Measurements from ENCODE around the gene LRRN4CL.

The LRRN4CL gene

DNA sequence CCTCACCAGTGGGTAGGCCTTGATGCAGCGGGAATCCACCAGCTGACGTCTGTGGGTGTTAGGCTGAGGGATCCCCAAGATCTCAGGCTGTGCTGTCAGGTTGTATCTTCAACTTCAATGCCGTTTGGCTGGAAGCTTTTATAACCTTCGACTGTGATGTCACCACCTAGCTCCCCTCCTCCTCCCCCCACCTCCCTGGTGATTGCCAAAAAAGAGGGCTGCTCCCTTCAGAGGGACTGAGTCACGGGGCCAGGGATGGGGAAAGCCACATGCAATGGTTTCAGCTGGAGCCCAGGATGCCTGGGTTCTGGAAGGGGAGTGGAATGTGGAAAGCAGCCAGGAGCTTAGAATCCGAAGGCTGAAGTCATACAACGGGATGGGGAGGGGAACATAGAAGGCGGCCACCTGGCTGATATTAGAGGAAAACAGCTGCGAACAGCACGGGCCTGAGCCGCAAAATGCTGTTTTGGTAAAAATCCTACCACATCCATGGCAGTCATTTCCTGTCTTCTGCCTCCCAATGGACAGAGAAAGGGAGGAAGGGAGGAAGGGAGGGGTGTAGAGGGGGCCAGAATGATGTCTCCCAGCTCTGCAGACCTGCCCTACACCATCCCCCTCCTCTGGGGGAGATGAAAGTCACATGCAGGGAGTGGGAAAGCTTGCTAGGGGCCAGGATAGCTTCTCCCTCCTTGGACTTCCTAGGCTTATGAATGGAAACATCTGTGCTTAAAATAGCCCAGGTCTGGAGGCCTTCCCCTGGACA, at the start of gene LRRN4CL:
Gene LRRN4CL (minus strand): TSS at position 110 of the 763 bp plus-strand sequence. CDS start 1,022 bp downstream, outside the sequence.
- TF ChIP-seq, protein P1, sequence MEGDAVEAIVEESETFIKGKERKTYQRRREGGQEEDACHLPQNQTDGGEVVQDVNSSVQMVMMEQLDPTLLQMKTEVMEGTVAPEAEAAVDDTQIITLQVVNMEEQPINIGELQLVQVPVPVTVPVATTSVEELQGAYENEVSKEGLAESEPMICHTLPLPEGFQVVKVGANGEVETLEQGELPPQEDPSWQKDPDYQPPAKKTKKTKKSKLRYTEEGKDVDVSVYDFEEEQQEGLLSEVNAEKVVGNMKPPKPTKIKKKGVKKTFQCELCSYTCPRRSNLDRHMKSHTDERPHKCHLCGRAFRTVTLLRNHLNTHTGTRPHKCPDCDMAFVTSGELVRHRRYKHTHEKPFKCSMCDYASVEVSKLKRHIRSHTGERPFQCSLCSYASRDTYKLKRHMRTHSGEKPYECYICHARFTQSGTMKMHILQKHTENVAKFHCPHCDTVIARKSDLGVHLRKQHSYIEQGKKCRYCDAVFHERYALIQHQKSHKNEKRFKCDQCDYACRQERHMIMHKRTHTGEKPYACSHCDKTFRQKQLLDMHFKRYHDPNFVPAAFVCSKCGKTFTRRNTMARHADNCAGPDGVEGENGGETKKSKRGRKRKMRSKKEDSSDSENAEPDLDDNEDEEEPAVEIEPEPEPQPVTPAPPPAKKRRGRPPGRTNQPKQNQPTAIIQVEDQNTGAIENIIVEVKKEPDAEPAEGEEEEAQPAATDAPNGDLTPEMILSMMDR (conservative IDR thresholded peaks at IDR 0.05) = no peak
- no peak within 1 kb of the TSS for H3K27ac ChIP-seq

DNA sequence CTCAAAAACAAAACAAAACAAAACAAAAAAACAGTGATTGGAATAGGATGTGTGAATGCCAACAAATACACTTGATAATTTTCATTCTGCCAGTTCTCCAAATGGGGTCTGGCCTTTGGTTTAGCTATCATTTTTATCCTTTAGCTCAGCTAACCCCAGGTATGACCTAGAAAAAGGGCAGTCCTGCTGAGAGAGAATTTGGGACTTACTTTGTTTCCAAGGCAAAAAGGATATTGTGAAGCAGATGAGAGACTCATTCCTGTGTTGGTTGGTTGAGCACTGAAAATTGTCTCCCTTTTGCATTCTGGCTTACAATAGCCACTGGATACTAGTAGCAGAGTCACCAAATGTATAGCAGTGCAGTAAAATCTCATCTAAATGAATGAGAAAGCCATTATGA, 47.9 kb upstream of the LRRN4CL start:
- no peak overlapping the region for H3K27ac ChIP-seq
- TF ChIP-seq, protein P1 (conservative IDR thresholded peaks at IDR 0.05) = no peak

- 0 out of 2 replicates have a peak overlapping the region, but pooled peaks have one; percentile 13 for H3K27ac ChIP-seq
- TF ChIP-seq, protein P1 (conservative IDR thresholded peaks at IDR 0.05) = peak; percentile 31; the same call in 1 of the 2 replicates
These were observed 43.5 kb upstream of the LRRN4CL start for GRCh38 chr11:62732830-62733229.

DNA sequence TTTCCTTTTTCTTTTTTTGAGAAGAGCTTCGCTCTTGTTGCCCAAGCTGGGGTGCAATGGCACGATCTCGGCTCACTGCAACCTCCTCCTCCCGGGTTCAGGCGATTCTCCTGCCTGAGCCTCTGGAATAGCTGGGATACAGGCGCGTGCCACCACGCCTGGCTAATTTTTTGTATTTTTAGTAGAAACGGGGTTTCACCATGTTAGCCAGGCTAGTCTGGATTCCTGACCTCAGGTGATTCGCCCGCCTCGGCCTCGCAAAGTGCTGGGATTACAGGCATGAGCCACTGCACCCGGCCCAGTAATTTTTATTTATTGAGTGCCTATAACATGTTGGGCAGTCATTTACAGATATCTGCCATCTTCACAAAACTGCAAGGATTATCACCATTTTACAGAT, 40.7 kb upstream of the LRRN4CL start:
- H3K27ac ChIP-seq = peak overlapping the region; percentile 97

DNA sequence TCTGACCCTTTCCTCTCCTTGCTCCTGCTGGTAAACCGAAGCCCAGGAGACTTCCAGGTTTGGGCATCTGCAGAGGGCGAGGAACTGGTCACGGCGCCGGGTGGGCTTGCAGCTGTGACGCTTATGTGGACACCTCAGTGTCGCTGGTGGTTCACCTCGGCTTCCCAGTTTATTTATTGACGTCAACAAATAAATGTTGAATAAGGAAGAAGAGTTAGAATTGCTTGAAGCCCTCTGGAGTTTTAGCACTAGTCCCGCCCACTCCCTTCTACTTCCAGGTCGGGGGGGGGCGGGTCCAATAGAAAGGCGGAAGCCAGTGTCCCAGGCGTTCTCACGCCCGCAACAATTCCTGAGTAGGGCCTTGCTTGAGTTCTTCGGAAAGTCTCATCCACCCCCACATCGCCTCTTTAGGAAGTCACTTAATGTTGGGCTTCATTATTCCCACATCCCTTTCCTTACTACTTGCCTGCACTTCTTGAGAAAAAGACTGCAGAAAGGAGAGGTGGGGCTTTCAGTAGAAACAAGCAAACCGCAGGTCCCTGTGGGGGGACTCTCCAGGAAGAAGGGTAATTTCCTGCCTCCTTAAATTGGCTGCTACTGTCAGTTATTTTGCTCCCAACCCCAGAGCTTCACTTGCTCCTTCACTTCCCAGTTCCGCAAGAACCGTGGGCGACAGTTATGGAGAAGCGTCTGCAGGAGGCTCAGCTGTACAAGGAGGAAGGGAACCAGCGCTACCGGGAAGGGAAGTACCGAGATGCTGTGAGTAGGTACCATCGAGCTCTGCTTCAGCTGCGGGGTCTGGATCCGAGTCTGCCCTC, 39.0 kb upstream of the LRRN4CL start, which contains the start of gene TTC9C:
Gene TTC9C (plus strand): TSS at position 316 of the 818 bp plus-strand sequence. CDS start 363 bp downstream, at position 679.
- TF ChIP-seq, protein P1 (conservative IDR thresholded peaks at IDR 0.05) = no peak
- H3K27ac ChIP-seq = peak within 1 kb of the TSS; percentile 97

- TF ChIP-seq, protein P1 (conservative IDR thresholded peaks at IDR 0.05) = no peak
- H3K27ac ChIP-seq = peak overlapping the region; percentile 97
These were observed 38.5 kb upstream of the LRRN4CL start for GRCh38 chr11:62727872-62728170.

GRCh38 chr11:62727165-62727871, 38.0 kb upstream of the LRRN4CL start, which contains the start of gene HNRNPUL2:
TSS of gene HNRNPUL2 (minus strand) at chr11:62727457. CDS start at chr11:62727156, 301 bp downstream.
- peak within 1 kb of the TSS; percentile 97 for H3K27ac ChIP-seq
- TF ChIP-seq, protein P1 (conservative IDR thresholded peaks at IDR 0.05) = no peak

All from VCaP (cell line).